SK-N-SH (cell line): ENCODE data around the gene SHANK1.

Experiments
- CHD2 ChIP-seq: fragments of 150-350 bp; IDR thresholded peaks from 2 replicates; pipeline ENCODE4 v1.6.1; 2018; ENCODE audit warnings: low read length; ENCODE audit not compliant: partially characterized antibody
- RXRA ChIP-seq: IDR thresholded peaks from 2 replicates; pipeline ENCODE4 v1.4.0; 2012; ENCODE audit warnings: low read depth, mild to moderate bottlenecking, borderline replicate concordance
- TAF1 ChIP-seq: IDR thresholded peaks from 2 replicates; pipeline ENCODE4 v1.6.1; 2012; ENCODE audit warnings: low read depth, mild to moderate bottlenecking, low read length, moderate library complexity, borderline replicate concordance
- TF ChIP-seq, protein P1 (sequence below): IDR thresholded peaks from 2 replicates; pipeline ENCODE4 v1.4.0; 2012; ENCODE audit warnings: low read depth
- TF ChIP-seq, protein P2 (sequence below): fragments of 200-600 bp; sonication (generic); IDR thresholded peaks from 2 replicates; pipeline ENCODE4 v1.6.1; 2017; ENCODE audit warnings: antibody characterized with exemption, mild to moderate bottlenecking, moderate library complexity

DNA sequence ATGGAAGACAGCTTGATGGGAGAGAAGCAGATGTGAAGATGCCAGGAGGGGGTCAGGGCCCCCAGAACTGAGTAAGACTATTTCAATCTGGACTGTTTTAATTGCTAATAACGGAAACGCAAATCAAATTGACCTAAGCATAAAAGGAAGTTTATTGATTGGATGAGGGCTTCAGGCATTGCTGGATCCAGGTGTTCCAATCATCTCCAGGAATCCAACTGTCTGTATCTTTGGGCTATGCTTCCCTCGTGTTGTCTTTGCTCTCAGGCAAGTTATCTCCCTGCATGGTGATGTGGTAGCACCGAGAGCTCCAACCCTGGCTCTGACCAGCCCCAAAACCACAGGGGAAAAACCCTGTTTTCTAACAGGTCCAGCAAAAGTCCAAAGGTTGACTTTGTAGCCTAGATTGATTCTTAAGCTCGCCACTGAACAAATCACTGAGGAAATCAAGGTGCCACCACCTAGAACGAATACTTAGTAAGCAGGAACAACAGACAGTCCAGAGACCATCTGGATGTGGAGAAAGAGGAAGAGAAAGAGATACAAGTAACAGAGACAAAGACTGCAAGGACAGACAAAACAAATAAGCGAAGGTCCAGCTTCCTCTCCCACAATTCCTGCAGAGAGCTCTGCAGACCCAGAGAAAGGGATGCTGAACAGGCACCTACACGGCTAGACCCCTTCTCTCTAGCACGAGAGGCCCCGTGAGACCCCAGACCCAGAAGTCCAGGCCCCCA is 71.6 kb downstream of the SHANK1 start:
- TF ChIP-seq, protein P1, sequence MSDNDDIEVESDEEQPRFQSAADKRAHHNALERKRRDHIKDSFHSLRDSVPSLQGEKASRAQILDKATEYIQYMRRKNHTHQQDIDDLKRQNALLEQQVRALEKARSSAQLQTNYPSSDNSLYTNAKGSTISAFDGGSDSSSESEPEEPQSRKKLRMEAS, result no peak
- TF ChIP-seq CHD2 (no peak), RXRA (no peak), TAF1 (no peak)
- TF ChIP-seq, protein P2, sequence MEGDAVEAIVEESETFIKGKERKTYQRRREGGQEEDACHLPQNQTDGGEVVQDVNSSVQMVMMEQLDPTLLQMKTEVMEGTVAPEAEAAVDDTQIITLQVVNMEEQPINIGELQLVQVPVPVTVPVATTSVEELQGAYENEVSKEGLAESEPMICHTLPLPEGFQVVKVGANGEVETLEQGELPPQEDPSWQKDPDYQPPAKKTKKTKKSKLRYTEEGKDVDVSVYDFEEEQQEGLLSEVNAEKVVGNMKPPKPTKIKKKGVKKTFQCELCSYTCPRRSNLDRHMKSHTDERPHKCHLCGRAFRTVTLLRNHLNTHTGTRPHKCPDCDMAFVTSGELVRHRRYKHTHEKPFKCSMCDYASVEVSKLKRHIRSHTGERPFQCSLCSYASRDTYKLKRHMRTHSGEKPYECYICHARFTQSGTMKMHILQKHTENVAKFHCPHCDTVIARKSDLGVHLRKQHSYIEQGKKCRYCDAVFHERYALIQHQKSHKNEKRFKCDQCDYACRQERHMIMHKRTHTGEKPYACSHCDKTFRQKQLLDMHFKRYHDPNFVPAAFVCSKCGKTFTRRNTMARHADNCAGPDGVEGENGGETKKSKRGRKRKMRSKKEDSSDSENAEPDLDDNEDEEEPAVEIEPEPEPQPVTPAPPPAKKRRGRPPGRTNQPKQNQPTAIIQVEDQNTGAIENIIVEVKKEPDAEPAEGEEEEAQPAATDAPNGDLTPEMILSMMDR, result no peak
